GM19238 (cell line): ENCODE results near the gene ARID3B.
"Not testable (repeated sequence)": the region's sequence is repeated elsewhere in the genome, so short reads cannot be mapped to it uniquely, and the experiment has no call there.

Experiments used
- DNase-seq: peaks from one replicate; pipeline ENCODE4 v3.0.0; 2011; ENCODE audit warnings: low spot score; ENCODE audit not compliant: insufficient read length

Gene ARID3B

DNA sequence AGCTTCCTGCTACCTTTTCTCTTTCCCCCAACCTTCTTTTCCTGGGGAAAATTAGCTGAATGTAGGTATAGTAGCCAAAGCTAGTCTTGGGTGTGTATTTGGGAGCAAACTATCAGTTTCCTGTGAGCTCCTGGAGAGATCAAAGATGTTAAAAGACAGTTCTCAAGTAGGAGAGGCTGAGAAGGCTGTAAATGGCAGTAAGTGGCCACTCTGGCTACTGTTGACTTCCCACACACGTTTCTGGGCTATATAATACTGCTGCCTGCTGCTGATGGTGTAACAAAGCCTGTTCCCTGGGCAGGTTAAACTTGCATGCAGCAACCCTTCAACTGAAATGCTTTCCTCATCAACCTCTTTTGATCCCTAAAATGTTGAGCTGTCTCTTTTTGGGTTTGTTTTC, 27.6 kb downstream of the ARID3B start:
- no peak for DNase-seq

DNA sequence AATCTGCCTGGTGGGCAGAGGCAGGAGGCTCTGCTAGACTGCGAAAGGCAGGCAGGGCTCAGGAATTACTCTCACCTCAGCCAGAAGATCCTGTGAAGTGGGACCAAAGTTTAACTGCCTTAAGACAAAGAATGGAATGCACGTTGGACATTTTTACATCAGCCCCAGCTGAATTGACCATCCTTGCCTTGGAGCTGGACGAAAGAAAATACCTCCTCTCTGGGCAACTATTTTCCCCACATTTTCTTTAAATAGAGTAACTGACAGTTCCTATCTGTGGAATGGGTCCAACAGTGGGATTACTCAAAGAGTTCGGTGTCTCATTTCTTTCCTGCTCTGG, 28.7 kb downstream of the ARID3B start:
- DNase-seq: no peak

- DNase-seq: no peak
Observed at GRCh38 chr15:74571191-74571590, 30.2 kb downstream of the ARID3B start.

GRCh38 chr15:74573987-74574386, 33.0 kb downstream of the ARID3B start:
- DNase-seq: no peak

DNA sequence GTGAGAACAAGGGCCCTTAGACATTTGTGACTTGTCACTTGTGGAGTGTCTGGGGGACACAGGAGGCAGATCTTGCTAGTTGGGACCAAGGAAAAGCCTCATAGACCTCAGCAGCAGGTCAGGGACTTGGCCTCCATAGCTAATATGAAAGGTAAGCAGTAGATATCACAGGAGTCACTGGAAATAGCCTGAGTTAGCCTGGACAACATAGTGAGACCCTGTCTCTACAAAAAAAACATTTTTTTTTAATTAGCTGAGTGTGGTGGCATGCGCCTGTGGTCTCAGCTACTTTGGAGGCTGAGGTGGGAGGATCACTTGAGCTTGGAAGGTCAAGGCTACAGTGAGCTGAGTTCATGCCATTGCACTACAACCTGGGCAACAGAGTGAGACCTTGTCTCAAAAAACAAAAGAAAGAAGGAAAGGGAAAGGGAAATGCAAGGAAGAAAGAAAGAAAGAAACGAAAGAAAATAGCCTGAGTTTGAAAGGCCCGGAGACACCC, 37.5 kb downstream of the ARID3B start:
- DNase-seq: no peak

DNA sequence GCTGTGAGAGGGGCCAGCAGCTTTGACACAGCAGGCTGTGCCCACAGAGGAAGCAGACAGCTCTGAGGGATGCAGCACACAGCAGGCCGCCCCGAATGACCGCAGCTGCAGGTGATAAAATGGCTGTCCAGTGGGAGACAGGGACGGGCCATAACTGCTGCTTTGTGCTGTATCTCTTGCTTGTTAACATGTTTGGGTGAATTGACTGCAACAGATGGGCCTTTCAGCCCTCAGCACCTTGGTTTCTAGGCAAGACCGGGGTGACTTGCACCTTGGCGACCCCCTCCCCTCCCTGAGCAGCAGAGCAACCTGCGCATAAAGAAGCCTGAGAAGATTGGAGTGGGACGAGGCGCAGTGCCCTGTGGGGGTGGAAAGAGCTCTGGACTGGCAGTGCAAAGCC, 38.0 kb downstream of the ARID3B start:
- DNase-seq: no peak

- DNase-seq: no peak
Observed at GRCh38 chr15:74580538-74581350, 39.7 kb downstream of the ARID3B start.

GRCh38 chr15:74584204-74584603, 43.2 kb downstream of the ARID3B start:
- no peak for DNase-seq

GRCh38 chr15:74584779-74585178, 43.8 kb downstream of the ARID3B start:
- DNase-seq: no peak

GRCh38 chr15:74585191-74585590, 44.2 kb downstream of the ARID3B start:
- no peak for DNase-seq

- no peak for DNase-seq
Observed at GRCh38 chr15:74585857-74586256, 44.8 kb downstream of the ARID3B start.

DNA sequence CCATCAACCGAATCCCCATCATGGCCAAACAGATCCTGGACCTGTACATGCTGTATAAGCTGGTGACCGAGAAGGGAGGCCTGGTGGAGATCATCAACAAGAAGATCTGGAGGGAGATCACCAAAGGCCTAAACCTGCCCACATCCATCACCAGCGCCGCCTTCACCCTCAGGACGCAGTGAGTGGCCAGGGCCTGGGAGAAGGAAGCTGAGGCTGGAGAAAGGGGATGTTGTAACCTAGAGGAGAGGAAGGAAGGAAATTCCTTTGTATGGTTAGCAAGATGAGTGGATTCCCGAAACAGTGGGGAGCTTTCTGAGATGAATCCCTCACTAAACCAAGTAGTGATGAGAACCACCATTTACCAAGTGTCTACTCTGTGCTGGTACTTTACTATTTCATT, 48.8 kb downstream of the ARID3B start:
- DNase-seq: no peak

- DNase-seq: no peak
Observed at GRCh38 chr15:74592222-74592621, 51.2 kb downstream of the ARID3B start.

DNA sequence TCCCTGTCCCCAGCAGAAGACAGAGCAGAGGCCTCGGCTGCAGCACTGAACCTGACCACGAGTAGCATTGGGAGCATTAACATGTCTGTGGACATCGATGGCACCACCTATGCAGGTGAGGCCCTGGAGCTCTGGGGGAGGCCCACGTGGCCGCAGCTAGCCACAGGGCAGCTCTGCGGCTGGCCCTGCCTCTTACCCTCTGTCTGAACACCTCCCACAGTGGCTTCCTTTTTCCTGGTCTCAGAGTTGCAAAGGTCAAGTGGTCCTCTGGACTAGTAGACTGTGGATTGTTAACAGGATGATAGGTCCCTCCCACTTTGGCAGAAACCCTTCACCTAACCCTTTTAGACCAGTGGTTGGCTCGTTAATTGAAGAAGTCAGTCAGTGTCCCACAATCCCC, 52.1 kb downstream of the ARID3B start:
- no peak for DNase-seq

DNA sequence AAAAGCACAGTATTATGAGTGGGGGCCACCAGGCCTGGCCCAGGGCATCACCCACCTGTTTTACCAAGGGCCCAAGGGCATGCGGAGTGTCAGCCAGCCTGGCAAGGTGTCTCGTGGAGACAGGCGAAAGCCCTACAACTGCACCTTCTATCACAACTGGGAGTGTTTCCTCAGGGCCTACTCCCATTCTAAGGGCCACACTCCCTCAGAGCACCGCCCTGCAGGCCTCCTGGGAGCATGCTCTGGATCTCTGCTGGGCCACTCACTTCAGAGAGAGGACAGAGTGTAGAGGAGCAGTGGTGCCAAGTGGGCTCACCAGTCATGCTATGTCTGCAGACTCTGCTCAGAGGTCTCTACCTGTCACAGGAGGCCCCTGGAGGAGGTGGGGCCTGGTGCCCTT, 53.4 kb downstream of the ARID3B start:
- no peak for DNase-seq

DNA sequence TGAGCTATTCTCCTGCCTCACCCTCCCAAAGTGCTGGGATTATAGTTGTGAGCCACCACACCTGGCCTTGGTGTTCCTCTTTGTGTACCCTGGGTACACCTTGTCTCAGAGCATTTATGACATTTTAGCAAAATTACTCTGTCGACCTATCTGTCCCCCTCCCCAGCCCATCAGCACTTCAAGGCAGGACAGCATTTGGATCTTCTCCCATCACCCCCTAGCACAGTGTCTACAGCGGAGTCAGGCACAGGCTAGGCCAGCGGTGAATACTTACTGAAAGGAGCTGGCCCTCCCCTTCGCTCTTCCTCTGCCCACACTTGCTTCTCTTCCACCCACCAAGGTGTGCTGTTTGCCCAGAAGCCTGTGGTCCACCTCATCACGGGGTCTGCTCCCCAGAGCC, 54.3 kb downstream of the ARID3B start:
- no peak for DNase-seq

DNA sequence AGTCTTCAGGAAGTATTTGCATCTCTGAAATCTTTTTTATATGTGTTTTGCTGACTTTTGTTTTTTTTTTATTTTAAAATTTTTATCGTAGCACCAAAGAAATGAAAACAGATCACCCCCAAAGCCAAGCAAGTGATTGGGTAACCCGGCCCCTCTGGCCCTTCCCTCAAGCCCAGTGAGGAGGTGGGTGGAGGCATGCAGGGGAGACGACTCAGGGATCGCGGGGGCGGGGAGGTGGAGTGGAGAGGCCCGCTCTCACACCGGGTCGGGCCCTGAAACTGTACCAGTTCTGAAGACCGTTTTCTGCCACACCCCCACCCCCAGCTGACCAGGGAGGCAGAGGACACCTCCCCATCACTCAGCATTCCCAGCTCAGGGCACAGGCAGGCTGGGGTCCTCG, 55.7 kb downstream of the ARID3B start:
- DNase-seq: not testable (repeated sequence)

DNA sequence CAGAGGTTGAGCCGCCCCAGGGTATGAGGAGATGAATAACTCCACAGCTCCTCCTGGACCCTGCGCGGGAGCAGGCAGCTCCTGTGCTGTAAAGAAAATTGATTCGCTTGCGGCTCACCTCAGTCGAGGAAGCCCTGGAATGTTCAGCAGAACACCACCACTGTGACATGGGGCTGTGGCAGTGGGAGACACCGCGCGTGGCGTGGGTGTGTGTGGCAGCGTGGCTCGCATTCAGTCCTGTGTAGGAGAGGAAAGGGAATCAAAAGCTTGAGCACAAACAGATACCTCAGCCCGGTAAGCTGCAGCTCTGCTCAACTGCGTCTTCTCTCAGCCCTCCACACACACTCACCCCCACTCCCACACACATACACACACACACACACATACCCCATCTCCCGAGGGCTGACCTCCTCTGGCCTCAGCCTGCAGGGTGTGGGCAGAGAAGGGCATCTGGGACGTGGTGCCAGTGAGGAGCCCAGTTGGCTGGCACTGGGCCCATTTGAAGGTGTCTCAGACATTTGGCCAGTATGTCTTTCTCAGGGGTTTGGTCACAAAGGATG, 56.2 kb downstream of the ARID3B start:
- not testable (repeated sequence) for DNase-seq

GRCh38 chr15:74598126-74598842, 57.3 kb downstream of the ARID3B start:
- peak; percentile 100 for DNase-seq

- DNase-seq: no peak
Observed at GRCh38 chr15:74599156-74599555, 58.1 kb downstream of the ARID3B start.

- no peak for DNase-seq
Observed at GRCh38 chr15:74603026-74603788, 62.2 kb downstream of the ARID3B start.
